IMR-90 (cell line): ENCODE data around the gene TYSND1. TPM values are rescaled to one million over a fixed set of nuclear protein-coding genes. Genes with fewer than 3 reads are reported as not detected.

Experiments used
- ATAC-seq: fragments of 200-7000 bp; cut with Tn5 transposase; 2 replicates; pipeline ENCODE4 v1.9.1; 2020; ENCODE audit warnings: low read depth, mild to moderate bottlenecking, moderate library complexity
- BruUV-seq: library from RNA; stranded (reverse); fragments of 400-500 nt; replicated peaks from 2 replicates; lab custom pipeline; 2021; lab: Mats Ljungman, UMichigan
- CTCF ChIA-PET: fragments of 300-600 bp; formaldehyde crosslinking; extraction: SDS; loops from one replicate; lab custom pipeline; 2021; ENCODE audit warnings: antibody characterized with exemption; lab: Yijun Ruan, JAX
- POLR2A ChIA-PET: fragments of 300-600 bp; sonication (Branson Sonifier 250); formaldehyde crosslinking; loops from one replicate; lab custom pipeline; 2022; ENCODE audit warnings: antibody characterized with exemption; ENCODE audit not compliant: unreplicated experiment; lab: Charles Lee
- DNase-seq: peaks from one replicate; pipeline ENCODE4 v3.0.0; 2013
- H2AFZ ChIP-seq: replicated peaks from 2 replicates; pipeline ENCODE3; 2013; ENCODE audit warnings: low read length, mild to moderate bottlenecking; ENCODE audit not compliant: poor library complexity
- H2AK5ac ChIP-seq: 2 replicates; pipeline ENCODE4 v1.6.1; 2013; ENCODE audit warnings: low read depth, low read length, inconsistent platforms
- H2AK9ac ChIP-seq: replicated peaks from 2 replicates; pipeline ENCODE3; 2013; ENCODE audit warnings: mild to moderate bottlenecking, low read depth, low read length, moderate library complexity; ENCODE audit not compliant: poor library complexity
- H2BK120ac ChIP-seq: 2 replicates; pipeline ENCODE4 v1.6.1; 2013; ENCODE audit warnings: low read depth, low read length, inconsistent platforms
- H2BK15ac ChIP-seq: 3 replicates; pipeline ENCODE4 v1.6.1; 2013; ENCODE audit warnings: low read depth, low read length, inconsistent platforms
- H2BK20ac ChIP-seq: 2 replicates; pipeline ENCODE4 v1.6.1; 2013; ENCODE audit warnings: low read depth, mild to moderate bottlenecking, inconsistent platforms, low read length, moderate library complexity
- H2BK5ac ChIP-seq: 2 replicates; pipeline ENCODE4 v1.6.1; 2013; ENCODE audit warnings: mild to moderate bottlenecking, low read depth, low read length, inconsistent platforms; ENCODE audit not compliant: poor library complexity, severe bottlenecking
- H3K14ac ChIP-seq: replicated peaks from 2 replicates; pipeline ENCODE4 v1.6.1; 2013; ENCODE audit warnings: low read depth, low read length, inconsistent platforms
- H3K18ac ChIP-seq: 2 replicates; pipeline ENCODE4 v1.6.1; 2013; ENCODE audit warnings: low read depth, low read length, control low read depth
- H3K23ac ChIP-seq: 2 replicates; pipeline ENCODE4 v1.6.1; 2013; ENCODE audit warnings: low read depth, low read length, inconsistent platforms
- H3K27ac ChIP-seq: 2 replicates; pipeline ENCODE4 v1.5.1; 2013; ENCODE audit warnings: mild to moderate bottlenecking, control low read depth, low read length; ENCODE audit not compliant: insufficient read depth
- H3K27me3 ChIP-seq: 2 replicates; pipeline ENCODE4 v1.6.1; 2013; ENCODE audit warnings: low read length; ENCODE audit not compliant: control insufficient read depth, insufficient read depth
- H3K36me3 ChIP-seq: 2 replicates; pipeline ENCODE4 v1.6.1; 2013; ENCODE audit warnings: low read length, mixed read lengths; ENCODE audit not compliant: control insufficient read depth, insufficient read depth
- H3K4ac ChIP-seq: 2 replicates; pipeline ENCODE4 v1.6.1; 2013; ENCODE audit warnings: low read depth, low read length, inconsistent platforms
- H3K4me1 ChIP-seq: 2 replicates; pipeline ENCODE4 v1.6.1; 2013; ENCODE audit warnings: low read length, mixed read lengths; ENCODE audit not compliant: control insufficient read depth, insufficient read depth
- H3K4me2 ChIP-seq: 2 replicates; pipeline ENCODE4 v1.6.1; 2013; ENCODE audit warnings: low read depth, mild to moderate bottlenecking, control low read depth, low read length, moderate library complexity
- H3K4me3 ChIP-seq: 2 replicates; pipeline ENCODE4 v1.5.1; 2013; ENCODE audit warnings: low read depth, mild to moderate bottlenecking, control low read depth, low read length, moderate library complexity; ENCODE audit not compliant: insufficient read depth
- H3K56ac ChIP-seq: 2 replicates; pipeline ENCODE4 v1.6.1; 2013; ENCODE audit warnings: low read length, inconsistent platforms; ENCODE audit not compliant: insufficient read depth; ENCODE audit errors: extremely low read depth
- H3K79me1 ChIP-seq, 2 experiments: 2 replicates each; pipeline ENCODE4 v1.6.1; 2013; ENCODE audit warnings: low read length in 2 of 2, inconsistent platforms in 1 of 2, low read depth in 1 of 2
- H3K9ac ChIP-seq: 2 replicates; pipeline ENCODE4 v1.6.1; 2013; ENCODE audit warnings: low read depth, low read length, control low read depth
- H3K9me1 ChIP-seq: 2 replicates; pipeline ENCODE4 v1.6.1; 2013; ENCODE audit warnings: low read length, inconsistent platforms; ENCODE audit not compliant: insufficient read depth
- H3K9me3 ChIP-seq: 2 replicates; pipeline ENCODE4 v1.6.1; 2013; ENCODE audit warnings: low read length; ENCODE audit not compliant: control insufficient read depth, insufficient read depth
- H4K20me1 ChIP-seq: 2 replicates; pipeline ENCODE4 v1.6.1; 2013; ENCODE audit warnings: low read length, inconsistent platforms; ENCODE audit not compliant: insufficient read depth
- H4K5ac ChIP-seq: 2 replicates; pipeline ENCODE4 v1.6.1; 2013; ENCODE audit warnings: mild to moderate bottlenecking, low read depth, low read length, control low read depth
- H4K8ac ChIP-seq, 2 experiments: 2 replicates each; pipeline ENCODE4 v1.6.1; 2013; ENCODE audit warnings: low read depth in 2 of 2, low read length in 2 of 2, control low read depth in 1 of 2, inconsistent platforms in 1 of 2
- H4K91ac ChIP-seq: 2 replicates; pipeline ENCODE4 v1.6.1; 2013; ENCODE audit warnings: low read depth, low read length, inconsistent platforms; ENCODE audit not compliant: insufficient read depth
- BHLHE40 ChIP-seq: fragments of 150-350 bp; IDR thresholded peaks from 2 replicates; pipeline ENCODE4 v1.6.1; 2016; ENCODE audit warnings: mild to moderate bottlenecking, low read depth, low read length
- CEBPB ChIP-seq: IDR thresholded peaks from 2 replicates; pipeline ENCODE4 v1.6.1; 2012; ENCODE audit warnings: low read depth, low read length, improper control_type of control experiment
- CHD1 ChIP-seq: IDR thresholded peaks from 2 replicates; pipeline ENCODE4 v1.6.1; 2012; ENCODE audit warnings: low read depth, low read length, improper control_type of control experiment
- CTCF ChIP-seq: conservative IDR thresholded peaks from 2 replicates; pipeline ENCODE4 v1.5.1; 2012; ENCODE audit warnings: mild to moderate bottlenecking, low read depth, low read length, improper control_type of control experiment
- ELK1 ChIP-seq: fragments of 150-350 bp; IDR thresholded peaks from 2 replicates; pipeline ENCODE4 v1.6.1; 2016; ENCODE audit warnings: low read depth, mild to moderate bottlenecking, low read length, moderate library complexity, borderline replicate concordance
- FOS ChIP-seq: fragments of 150-350 bp; IDR thresholded peaks from 2 replicates; pipeline ENCODE4 v1.6.1; 2016; ENCODE audit warnings: low read depth, low read length
- MAFK ChIP-seq: IDR thresholded peaks from 2 replicates; pipeline ENCODE4 v1.6.1; 2012; ENCODE audit warnings: low read depth, low read length, improper control_type of control experiment
- MAZ ChIP-seq: IDR thresholded peaks from 2 replicates; pipeline ENCODE4 v1.6.1; 2012; ENCODE audit warnings: low read depth, mild to moderate bottlenecking, low read length, improper control_type of control experiment, moderate library complexity, borderline replicate concordance
- MXI1 ChIP-seq: IDR thresholded peaks from 2 replicates; pipeline ENCODE4 v1.6.1; 2012; ENCODE audit warnings: low read depth, mild to moderate bottlenecking, low read length, moderate library complexity, borderline replicate concordance
- NFE2L2 ChIP-seq: fragments of 150-350 bp; IDR thresholded peaks from 2 replicates; pipeline ENCODE4 v1.6.1; 2016; ENCODE audit warnings: low read depth, mild to moderate bottlenecking, low read length
- POLR2A ChIP-seq: IDR thresholded peaks from 2 replicates; pipeline ENCODE4 v1.6.1; 2012; ENCODE audit warnings: mild to moderate bottlenecking, low read depth, low read length
- RAD21 ChIP-seq: IDR thresholded peaks from 2 replicates; pipeline ENCODE4 v1.6.1; 2012; ENCODE audit warnings: low read length, improper control_type of control experiment
- RCOR1 ChIP-seq: IDR thresholded peaks from 2 replicates; pipeline ENCODE4 v1.6.1; 2012; ENCODE audit warnings: mild to moderate bottlenecking, low read length, improper control_type of control experiment; ENCODE audit not compliant: insufficient replicate concordance
- RFX5 ChIP-seq: IDR thresholded peaks from 2 replicates; pipeline ENCODE4 v1.8.0; 2012; ENCODE audit warnings: low read depth, mild to moderate bottlenecking, low read length, moderate library complexity
- SMC3 ChIP-seq: fragments of 150-350 bp; IDR thresholded peaks from 2 replicates; pipeline ENCODE4 v1.6.1; 2016; ENCODE audit warnings: low read depth, mild to moderate bottlenecking, antibody characterized with exemption, low read length, moderate library complexity
- USF2 ChIP-seq: fragments of 150-350 bp; IDR thresholded peaks from 2 replicates; pipeline ENCODE4 v1.6.1; 2017; ENCODE audit warnings: mild to moderate bottlenecking, antibody characterized with exemption, low read length, low read depth
- WGBS, 2 experiments: methylation state at CpG; one replicate each; pipeline versions ENCODE4 v1.1.5 to v1.1.7; 2013; ENCODE audit warnings: missing lambda C conversion rate in 2 of 2; ENCODE audit not compliant: insufficient read length in 1 of 2; ENCODE audit errors: extremely low coverage in 2 of 2; 5-methylcytosine and 5-hydroxymethylcytosine counted together
- dilution Hi-C: fragments of 300-500 bp; cut with HindIII; formaldehyde crosslinking; loops from one replicate; pipeline ENCODE4 v1.14.3; 2018; ENCODE audit warnings: low sequenced_read_pairs; ENCODE audit not compliant: unreplicated experiment
- in situ Hi-C: fragments of 300-500 bp; cut with MboI; formaldehyde crosslinking; loops from 3 replicates; pipeline ENCODE4 v1.14.3; 2019; ENCODE audit warnings: low sequenced_read_pairs, inconsistent platforms, mixed read lengths
- intact Hi-C: fragments of 100-400 bp; cut with micrococcal nuclease; formaldehyde crosslinking; loops from 2 replicates; pipeline ENCODE4 v1.10.0; 2022
- polyA plus RNA-seq, 3 experiments: library from polyadenylated mRNA; depleted of rRNA; stranded (reverse); fragments of >200 nt; gene quantifications; 2 replicates each; pipeline ENCODE4 v1.2.3, GENCODE V29; 2012; ENCODE audit warnings: low replicate concordance in 1 of 3
- total RNA-seq: library from RNA; depleted of rRNA; stranded (reverse); fragments of >200 nt; gene quantifications from 2 replicates; pipeline ENCODE4 v1.2.3, GENCODE V29; 2012

Gene TYSND1
- total and polyA plus RNA-seq, 2 of the 4 experiments (the other 2 are of a cell fraction): 2.9 to 4.1 TPM

- Histone ChIP-seq H3K36me3 (peaks cover 18% of the 10 kb centered on the region), H2AFZ (no peak overlapping the region), H3K27me3 (no peaks in the 10 kb centered on the region), H3K23ac (no peak overlapping the region), H3K9me1 (peaks cover 2% of the 10 kb centered on the region; the same call in 1 of the 2 replicates), H4K8ac (no peak overlapping the region), H3K4me3 (no peak overlapping the region), H2BK5ac (no peak overlapping the region), H4K20me1 (no peaks in the 10 kb centered on the region), H3K9ac (no peak overlapping the region), H3K14ac (no peak overlapping the region), H3K4me2 (no peak overlapping the region), H3K18ac (no peak overlapping the region), H3K27ac (no peak overlapping the region), H4K5ac (no peak overlapping the region), H3K56ac (no peak overlapping the region), H3K9me3 (no peaks in the 10 kb centered on the region), H2BK20ac (no peak overlapping the region), H3K79me1 (no peaks in the 10 kb centered on the region; a peak in 1 of 4 replicates), H2AK9ac (no peak overlapping the region), H3K4ac (no peak overlapping the region), H2AK5ac (no peak overlapping the region), H4K91ac (no peak overlapping the region), H2BK15ac (no peak overlapping the region), H3K4me1 (no peaks in the 10 kb centered on the region), H2BK120ac (no peak overlapping the region)
- ATAC-seq (no peak), DNase-seq (no peak)
- ChIA-PET CTCF (interaction anchor here (0.8 to 1.4 kb wide), 2 partner anchors 19 to 58 kb away, joined by 3 read pairs; partner anchors contain the start of gene TYSND1), POLR2A (no interaction called here)
- TF ChIP-seq RCOR1: no peak
- no peak for TF ChIP-seq ELK1
- TF ChIP-seq SMC3: no peak
- no peak for TF ChIP-seq NFE2L2
- no peak for TF ChIP-seq MAFK
- no peak for TF ChIP-seq MAZ
- no peak for TF ChIP-seq RFX5
- no peak for TF ChIP-seq USF2
- TF ChIP-seq CEBPB: no peak
- no peak for TF ChIP-seq CTCF
- TF ChIP-seq MXI1: no peak
- TF ChIP-seq CHD1: no peak
- no peak for TF ChIP-seq FOS
- TF ChIP-seq BHLHE40: no peak
- no peak for TF ChIP-seq RAD21
- no peak for TF ChIP-seq POLR2A
- intact Hi-C loops: no loop called here
- no TSS peak for BruUV-seq
- dilution Hi-C loops: no loop called here
- no CpG with 5 or more reads among the region's 3 CpGs for WGBS, 2 experiments
- in situ Hi-C loops: no loop called here
Measured at GRCh38 chr10:70088308-70088698, 58.2 kb downstream of the TYSND1 start.
